ENCODE results near the gene PHF13.

Gene PHF13

DNA sequence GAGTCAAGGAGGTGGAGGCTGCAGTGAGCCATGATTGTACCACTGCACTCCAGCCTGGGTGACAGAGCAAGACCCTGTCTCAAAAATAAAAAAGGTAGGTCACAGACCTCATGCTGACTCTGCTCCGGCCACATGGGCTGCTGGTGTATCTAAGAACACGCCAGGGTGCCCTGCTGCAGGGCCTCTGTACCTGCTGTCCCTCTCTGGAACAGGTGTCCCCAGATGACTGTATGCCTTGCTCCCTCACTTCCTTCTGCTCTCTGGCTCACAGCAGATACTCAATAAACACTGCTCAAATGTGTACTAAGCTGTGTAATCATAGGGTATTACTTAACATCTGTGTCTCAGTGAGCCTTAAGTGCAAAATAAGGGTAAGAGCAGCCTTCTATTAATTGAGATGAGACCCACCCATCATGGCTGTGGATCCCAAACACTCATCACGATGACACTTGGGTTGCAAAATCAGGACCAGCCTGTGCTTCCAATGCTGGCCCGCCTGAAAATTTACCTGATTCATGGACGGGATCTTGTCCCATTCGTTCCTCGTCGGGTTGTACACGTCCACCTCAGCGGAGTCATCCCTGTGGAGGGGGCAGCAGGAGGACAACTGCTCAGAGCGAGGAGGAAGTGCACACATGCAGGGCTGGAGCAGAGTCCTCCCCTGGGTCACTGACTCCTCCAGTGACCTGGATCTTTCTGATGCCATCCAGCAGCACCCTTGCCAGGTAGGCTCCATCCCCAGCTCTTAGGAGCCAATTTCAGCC, 18.4 kb upstream of the PHF13 start:
- TF ChIP-seq, protein P1, sequence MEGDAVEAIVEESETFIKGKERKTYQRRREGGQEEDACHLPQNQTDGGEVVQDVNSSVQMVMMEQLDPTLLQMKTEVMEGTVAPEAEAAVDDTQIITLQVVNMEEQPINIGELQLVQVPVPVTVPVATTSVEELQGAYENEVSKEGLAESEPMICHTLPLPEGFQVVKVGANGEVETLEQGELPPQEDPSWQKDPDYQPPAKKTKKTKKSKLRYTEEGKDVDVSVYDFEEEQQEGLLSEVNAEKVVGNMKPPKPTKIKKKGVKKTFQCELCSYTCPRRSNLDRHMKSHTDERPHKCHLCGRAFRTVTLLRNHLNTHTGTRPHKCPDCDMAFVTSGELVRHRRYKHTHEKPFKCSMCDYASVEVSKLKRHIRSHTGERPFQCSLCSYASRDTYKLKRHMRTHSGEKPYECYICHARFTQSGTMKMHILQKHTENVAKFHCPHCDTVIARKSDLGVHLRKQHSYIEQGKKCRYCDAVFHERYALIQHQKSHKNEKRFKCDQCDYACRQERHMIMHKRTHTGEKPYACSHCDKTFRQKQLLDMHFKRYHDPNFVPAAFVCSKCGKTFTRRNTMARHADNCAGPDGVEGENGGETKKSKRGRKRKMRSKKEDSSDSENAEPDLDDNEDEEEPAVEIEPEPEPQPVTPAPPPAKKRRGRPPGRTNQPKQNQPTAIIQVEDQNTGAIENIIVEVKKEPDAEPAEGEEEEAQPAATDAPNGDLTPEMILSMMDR (IDR thresholded peaks at IDR 0.05): no peak

DNA sequence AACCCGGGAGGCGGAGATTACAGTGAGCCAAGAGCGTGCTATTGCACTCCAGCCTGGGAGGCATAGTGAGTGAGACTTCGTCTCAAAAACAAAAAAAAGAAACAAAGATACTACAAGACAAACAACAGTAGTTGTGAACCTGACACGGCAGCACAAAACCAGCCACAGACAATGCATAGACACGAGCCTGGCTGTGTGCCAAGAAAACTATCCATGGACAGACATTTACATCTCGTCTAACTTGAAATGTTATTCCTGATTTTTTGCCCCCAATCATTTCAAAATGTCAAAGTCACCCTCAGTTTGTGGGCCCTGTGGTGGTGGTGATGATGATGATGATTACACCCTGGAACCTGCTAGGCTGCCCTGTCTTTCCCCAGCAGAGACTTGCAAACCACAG, 17.2 kb upstream of the PHF13 start:
- TF ChIP-seq, protein P1 (IDR thresholded peaks at IDR 0.05): no peak

DNA sequence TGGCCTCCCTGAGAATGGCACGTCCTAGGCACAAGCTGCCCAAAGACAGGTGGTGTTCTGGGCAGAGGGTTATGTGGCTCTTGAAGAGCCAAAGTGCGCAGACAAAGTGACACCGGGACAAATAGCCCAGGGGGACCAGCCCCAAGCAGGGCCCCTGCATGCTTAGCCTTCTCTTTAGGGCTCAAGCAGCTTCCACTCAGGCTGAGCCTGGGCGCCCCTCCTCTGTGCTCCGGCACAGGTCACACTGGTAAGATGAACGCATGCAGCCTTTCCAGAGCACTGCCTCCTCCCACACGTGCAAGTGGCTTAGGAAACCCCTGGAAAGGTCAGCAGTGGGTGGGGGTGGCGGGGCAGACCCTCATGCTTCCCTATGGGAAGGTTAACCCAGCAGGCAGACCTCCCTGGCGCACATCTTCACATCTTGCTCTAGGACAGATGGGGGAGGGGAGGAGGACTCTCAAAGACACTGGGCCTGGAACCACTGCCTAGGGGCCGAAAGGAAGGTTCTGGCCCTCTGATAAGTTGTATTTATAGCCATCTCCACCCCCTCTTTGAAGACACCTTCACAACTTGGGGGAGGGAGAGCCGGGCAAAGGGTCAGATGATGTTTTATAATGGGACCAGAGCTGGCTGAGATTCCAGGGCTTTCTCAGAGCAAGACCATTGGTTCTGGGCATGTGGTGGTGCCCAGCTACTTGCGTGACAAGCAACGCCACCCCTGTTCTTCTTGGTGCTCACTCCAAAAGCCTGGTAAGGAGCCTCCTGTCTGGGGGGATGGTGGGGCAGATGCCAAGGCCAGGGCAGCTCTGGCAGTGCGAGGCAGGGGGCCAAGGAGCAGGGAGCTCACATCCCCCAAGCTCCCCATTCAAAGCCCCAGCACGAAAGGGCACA, 16.4 kb upstream of the PHF13 start:
- TF ChIP-seq, protein P1 (IDR thresholded peaks at IDR 0.05): no peak

DNA sequence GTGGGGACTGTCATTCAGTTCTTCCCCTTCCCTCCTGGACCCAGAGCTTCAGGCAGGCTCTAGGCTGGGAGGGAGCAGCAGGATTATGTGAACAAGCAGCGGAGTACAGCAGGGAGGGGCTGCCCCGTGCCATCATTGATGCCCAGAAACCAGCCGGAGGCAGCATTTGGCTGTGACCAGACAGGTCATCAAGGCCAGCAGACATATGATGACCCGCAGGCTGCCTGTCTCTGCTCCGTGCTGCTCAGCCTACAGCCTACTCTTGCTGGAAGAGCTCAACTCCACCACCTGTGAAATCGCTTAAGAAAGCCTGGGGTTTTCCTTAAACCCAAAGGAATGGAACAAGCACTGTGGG, 15.8 kb upstream of the PHF13 start:
- TF ChIP-seq, protein P1 (IDR thresholded peaks at IDR 0.05): no peak

DNA sequence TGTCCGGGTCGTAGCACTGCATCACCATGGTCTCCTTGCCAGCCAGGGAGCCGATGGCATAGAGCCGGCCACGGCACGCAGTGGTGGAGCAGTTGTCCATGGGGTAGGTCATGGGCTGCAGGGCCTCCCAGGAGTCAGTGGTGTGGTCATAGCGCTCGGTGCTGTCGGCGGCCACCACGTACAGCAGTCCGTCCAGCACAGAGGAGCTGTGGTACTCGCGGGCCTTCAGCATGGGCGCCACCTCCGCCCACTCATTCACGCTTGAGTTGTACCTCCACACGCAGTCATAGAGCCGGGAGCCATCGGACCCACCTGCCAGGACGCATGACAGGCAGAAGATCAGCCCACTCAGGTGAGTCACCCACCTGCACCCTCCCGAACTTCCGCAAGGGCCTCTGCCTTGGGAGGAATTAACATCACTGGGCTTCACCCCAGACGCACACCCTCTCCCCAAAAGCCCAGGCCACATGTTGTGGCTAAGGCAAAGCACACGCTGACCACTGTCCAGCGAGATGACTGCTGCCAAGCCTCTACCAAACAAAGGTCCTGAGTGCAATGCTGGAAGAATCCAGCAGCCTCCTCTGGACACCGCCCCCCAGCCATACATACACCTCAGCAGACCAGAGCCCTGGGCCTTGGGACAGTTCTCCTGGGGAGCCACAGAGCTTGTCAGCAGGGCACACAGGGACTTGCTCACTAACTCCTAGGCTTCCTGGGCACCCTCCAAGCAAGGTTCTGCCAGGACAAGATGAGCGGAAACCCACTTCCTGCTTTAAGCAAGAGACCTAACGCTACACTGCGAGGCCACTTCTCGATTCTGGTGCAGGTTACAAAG, 14.2 kb upstream of the PHF13 start:
- TF ChIP-seq, protein P1 (IDR thresholded peaks at IDR 0.05): no peak

DNA sequence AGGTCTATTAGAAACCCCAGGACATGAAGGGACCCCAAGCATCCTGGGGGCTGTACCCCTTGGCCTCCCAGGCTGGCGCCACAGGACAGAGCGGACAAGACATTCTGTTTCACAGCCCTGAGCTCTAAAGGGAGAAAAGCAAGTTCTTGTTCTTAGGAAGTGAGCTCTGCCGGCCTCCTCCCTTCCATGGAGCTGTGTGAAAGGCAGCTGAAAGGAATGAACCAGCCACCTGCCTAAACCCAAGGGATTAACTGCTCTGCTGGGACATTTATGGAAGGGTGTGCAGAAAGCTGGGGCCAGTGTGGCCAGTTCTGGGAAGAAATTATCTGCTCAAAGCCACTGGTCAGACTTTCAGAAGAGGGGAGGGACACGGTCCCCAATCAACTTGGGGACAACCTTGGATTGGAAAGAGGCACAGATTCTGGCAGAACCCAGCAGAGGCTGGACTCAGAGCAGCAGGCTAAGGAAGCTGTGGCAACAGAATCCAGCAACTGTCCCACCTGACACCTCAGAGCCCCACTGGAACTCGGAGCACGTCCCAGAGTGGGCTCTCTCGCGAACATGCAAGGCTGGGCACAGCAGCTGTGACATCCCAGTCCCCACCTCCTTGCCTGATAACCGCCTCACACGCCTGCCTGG, 13.0 kb upstream of the PHF13 start:
- TF ChIP-seq, protein P1 (IDR thresholded peaks at IDR 0.05): no peak

Measured in LNCAP (cell line).